GM12865 (cell line): Measurements from ENCODE around the gene CD22.
"Not testable (repeated sequence)": the region's sequence is repeated elsewhere in the genome, so short reads cannot be mapped to it uniquely, and the experiment has no call there.

ENCODE experiments used
- DNase-seq: peaks from one replicate; pipeline ENCODE4 v3.0.0; 2010; ENCODE audit warnings: low read depth
- H3K4me3 ChIP-seq: 2 replicates; pipeline ENCODE4 v1.5.1; 2011; ENCODE audit warnings: mild to moderate bottlenecking, low read depth, low read length, control low read depth
- TF ChIP-seq, protein P1 (sequence below): IDR thresholded peaks from 2 replicates; pipeline ENCODE4 v1.5.1; 2011; ENCODE audit warnings: low read length, control low read depth, low read depth, inconsistent platforms; ENCODE audit not compliant: insufficient read depth; ENCODE audit errors: missing control alignments

CD22 gene

DNA sequence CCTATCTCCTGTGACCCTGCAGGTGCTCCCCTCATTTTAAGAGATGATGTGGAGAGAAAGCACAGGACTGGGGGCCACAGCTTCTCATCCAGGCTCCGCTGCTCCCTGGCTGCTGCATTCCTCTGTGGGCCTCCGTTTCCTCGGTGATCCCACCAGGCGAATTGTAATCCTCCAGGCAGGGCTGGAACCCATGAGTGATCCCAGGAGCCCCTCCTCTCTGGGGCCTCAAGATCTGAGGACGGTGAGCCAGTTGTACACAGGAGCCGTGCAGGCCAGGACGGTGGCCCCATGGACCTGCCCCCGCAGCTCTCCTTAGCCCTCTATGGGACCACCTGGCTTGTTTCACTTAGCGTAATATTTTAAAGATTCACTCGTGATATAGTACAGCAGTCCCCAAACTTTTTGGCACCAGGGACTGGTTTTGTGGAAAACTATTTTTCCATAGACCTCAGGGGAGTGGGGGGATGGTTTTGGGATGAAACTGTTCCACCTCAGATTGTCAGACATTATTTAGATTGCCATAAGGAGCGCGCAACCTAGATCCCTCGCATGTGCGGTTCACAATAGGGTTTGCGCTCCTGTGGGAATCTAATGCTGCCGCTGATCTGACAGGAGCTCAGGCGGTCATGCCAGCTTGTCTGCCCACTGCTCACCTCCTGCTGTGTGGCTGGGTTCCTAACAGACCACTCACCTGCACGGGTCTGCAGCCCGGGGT is 34.9 kb downstream of the CD22 start:
- no peak overlapping the region for H3K4me3 ChIP-seq
- TF ChIP-seq, protein P1, sequence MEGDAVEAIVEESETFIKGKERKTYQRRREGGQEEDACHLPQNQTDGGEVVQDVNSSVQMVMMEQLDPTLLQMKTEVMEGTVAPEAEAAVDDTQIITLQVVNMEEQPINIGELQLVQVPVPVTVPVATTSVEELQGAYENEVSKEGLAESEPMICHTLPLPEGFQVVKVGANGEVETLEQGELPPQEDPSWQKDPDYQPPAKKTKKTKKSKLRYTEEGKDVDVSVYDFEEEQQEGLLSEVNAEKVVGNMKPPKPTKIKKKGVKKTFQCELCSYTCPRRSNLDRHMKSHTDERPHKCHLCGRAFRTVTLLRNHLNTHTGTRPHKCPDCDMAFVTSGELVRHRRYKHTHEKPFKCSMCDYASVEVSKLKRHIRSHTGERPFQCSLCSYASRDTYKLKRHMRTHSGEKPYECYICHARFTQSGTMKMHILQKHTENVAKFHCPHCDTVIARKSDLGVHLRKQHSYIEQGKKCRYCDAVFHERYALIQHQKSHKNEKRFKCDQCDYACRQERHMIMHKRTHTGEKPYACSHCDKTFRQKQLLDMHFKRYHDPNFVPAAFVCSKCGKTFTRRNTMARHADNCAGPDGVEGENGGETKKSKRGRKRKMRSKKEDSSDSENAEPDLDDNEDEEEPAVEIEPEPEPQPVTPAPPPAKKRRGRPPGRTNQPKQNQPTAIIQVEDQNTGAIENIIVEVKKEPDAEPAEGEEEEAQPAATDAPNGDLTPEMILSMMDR: no peak
- no peak for DNase-seq

DNA sequence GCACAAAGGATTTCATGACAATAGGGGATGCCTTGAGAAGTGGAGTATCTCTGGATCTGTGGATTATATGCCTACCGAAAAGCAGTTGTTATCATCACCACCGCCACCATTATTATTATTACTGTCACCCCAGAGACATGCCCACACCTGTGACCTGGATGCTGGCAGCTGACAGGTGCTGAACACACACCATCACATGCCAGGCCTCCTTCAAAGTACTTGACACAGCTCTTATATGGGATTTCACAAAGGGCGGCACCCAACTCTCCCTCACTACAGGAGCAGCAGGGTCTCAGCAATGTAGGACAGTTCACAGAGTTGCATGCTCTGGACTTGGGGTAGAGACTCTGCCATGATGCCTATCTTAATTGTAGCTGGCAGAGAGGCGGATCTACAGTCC is 36.3 kb downstream of the CD22 start:
- TF ChIP-seq, protein P1: no peak
- H3K4me3 ChIP-seq: no peak overlapping the region
- DNase-seq: no peak

DNA sequence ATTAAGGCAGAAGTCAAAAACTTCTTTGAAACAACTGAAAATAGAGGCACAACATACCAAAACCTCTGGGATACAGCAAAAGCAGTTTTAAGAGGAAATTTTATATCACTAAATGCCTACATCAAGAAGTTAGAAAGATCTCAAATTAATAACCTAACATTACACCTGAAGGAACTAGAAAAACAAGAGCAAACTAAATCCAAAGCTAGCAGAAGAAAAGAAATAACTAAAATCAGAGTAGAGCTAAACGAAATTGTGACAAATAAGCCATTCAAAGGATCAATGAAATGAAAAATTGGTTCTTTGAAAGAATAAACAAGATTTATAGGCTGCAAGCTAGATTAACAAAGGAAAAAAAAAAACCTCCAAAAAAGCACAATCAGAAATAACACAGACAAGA is 39.4 kb downstream of the CD22 start:
- DNase-seq: no peak
- no peak overlapping the region for H3K4me3 ChIP-seq
- TF ChIP-seq, protein P1: no peak

DNA sequence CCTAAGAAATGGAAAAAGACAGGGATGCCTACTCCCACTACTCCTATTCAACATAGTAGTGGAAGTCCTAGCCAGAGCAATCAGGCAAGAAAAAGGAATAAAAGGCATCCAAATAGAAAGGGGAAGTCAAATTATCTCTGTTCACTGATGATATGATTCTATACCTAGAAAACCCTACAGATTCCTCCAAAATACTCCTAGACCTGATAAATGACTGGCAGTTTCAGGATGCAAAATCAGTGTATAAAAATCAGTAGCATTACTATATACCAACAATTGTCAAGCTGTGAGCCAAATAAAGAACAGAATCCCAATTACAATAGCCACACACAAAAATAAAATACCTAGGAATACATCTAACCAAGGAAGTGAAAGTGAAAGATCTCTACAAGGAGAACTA is 40.5 kb downstream of the CD22 start:
- TF ChIP-seq, protein P1: no peak
- no peak overlapping the region for H3K4me3 ChIP-seq
- no peak for DNase-seq

DNA sequence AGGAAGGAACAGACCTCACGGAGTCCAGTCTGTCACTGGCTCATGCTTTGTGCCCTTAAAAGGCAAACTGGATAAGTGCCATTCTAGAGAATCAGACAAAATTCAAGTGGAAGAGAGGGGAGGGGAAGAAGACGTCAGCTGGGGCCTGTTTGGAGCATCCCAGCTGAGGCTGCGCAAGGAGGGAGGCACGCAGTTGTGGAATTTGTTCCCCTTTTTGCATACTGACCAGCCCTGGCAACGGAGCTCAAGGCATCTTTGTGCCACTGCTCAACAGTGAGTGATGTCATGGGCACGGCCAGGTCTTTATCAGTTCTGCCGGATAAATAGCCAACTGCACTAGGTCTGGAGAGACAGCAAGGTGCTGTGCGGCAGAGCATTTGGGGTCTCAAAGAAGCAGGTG is 41.7 kb downstream of the CD22 start, which contains the start of gene GPR42:
GPR42 (plus strand) TSS at position 347 of the 400 bp plus-strand sequence. CDS start 292 bp downstream, outside the sequence.
- no peak within 1 kb of the TSS for H3K4me3 ChIP-seq
- TF ChIP-seq, protein P1: no peak
- DNase-seq: no peak

DNA sequence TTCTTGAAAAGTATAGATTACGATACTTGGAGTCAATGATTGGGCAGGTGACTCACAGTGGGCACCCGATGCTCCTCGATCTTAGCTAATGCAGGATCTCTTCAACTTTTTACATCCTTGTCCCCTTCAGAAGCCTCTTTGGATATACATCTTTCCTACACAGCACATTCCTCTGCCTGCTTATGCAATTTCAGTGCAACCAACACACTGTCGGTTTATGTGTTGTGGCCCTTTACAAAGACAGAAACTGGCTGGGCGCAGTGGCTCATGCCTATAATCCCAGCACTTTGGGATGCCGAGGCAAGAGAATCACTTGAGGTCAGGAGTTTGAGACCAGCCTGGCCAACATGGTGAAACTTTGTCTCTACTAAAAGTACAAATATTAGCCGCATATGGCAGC is 44.5 kb downstream of the CD22 start:
- TF ChIP-seq, protein P1: no peak
- DNase-seq: no peak
- H3K4me3 ChIP-seq: no peak overlapping the region

DNA sequence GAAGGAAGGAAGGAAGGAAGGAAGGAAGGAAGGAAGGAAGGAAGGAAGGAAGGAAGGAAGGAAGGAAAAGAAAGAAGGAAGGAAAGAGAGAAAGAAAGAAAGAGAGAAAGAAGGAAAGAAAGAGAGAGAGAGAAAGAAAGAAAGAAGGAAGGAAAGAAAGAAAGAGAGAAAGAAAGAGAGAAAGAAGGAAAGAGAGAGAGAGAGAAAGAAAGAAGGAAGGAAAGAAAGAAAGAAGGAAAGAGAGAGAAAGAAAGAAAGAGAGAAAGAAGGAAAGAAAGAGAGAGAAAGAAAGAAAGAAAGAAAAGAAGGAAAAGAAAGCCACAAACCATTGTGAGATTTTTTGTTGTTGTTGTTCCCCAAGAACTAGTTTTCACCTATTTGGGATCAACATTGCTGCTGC is 45.0 kb downstream of the CD22 start:
- H3K4me3 ChIP-seq, DNase-seq: not testable (repeated sequence)
